ENCODE data around the gene SAMM50.

Gene SAMM50

DNA sequence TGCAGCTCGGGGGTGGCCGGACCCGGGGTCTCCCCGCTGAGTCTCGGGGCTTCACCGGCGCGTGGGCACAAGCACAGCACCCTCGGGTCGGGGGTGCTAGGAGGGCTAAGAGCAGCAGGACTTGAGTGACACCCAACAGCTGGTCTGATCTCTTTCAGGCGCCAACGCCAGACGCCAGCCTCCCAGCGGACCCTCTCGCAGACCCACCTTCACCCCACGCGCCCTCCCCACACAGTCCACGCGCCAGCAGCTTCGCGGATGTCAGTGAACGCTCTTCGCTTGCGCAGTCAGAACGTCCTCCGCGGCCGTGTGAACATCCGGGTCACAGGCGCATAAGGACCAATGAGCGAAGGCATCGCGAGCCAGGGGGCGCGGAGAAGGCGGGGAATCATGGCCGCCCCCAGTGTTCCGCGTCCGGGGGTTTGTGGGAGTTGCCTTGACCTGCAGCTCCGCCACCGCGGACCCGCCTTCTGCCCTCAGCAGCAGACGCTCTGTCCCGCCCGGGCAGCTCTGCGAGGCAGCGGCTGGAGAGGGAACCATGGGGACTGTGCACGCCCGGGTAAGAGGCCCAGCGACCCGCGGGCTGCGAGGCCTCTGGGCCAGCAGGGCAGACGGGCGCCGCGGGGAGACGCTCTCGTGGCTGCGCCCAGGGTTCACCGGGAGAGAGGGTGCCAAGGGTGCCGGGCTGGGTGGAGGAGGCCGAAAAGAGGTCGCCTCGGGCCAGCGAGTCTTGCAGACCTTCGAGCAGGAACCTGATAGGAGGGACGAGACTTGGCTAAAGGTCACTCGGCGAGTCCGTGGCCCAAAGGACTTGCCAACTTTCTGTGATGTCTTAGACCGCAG, at the start of gene SAMM50:
TSS of gene SAMM50 (plus strand) at position 403 of the 843 bp plus-strand sequence. CDS start at position 539, 136 bp downstream.
- peak; percentile 92 for DNase-seq

- DNase-seq: no peak
These were observed 49.6 kb upstream of the SAMM50 start for GRCh38 chr22:43905681-43906080.

- no peak for DNase-seq
These were observed 45.5 kb upstream of the SAMM50 start for GRCh38 chr22:43909708-43910107.

GRCh38 chr22:43910178-43910695, 45.0 kb upstream of the SAMM50 start:
- no peak for DNase-seq

DNA sequence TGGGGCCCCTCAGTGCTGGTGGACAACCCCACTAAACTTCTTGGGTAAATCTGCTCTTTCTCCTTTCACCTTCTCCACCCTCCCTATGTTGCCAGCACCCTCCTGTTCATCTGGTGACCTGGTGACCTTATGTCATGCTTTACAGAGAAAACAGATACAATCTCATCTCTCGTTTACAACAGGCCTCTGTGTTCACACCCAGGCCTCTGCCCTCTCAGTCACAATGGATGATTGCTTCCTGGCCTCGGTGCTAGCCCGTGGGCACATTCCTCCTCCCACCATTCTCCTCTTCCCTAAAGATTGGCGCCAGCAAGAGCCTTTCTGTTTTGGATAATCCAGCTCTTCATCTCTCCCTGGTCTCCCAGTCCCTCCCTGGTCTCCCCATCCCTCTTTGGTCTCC, 43.9 kb upstream of the SAMM50 start:
- DNase-seq: no peak

DNA sequence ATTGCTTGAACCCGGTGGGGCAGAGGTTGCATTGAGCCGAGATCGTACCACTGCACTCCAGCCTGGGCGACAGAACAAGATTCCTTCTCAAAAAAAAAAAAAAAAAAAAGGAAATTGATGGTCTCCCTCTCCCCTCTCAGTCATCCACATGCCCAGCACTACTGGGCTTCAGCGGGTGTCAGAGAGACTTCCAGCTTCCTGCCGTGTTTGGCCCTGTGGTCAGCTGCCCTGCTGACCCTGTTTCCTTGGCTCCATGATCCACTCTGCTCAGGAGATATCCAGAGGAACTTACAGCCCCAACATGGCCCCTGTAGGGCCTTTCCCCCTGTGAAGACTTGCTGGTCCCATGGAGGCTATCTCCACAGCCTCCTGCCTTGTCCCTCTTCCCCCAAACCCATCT, 37.7 kb upstream of the SAMM50 start:
- no peak for DNase-seq

GRCh38 chr22:43919106-43919973, 35.9 kb upstream of the SAMM50 start:
- no peak for DNase-seq

- no peak for DNase-seq
These were observed 33.9 kb upstream of the SAMM50 start for GRCh38 chr22:43921370-43921769.

DNA sequence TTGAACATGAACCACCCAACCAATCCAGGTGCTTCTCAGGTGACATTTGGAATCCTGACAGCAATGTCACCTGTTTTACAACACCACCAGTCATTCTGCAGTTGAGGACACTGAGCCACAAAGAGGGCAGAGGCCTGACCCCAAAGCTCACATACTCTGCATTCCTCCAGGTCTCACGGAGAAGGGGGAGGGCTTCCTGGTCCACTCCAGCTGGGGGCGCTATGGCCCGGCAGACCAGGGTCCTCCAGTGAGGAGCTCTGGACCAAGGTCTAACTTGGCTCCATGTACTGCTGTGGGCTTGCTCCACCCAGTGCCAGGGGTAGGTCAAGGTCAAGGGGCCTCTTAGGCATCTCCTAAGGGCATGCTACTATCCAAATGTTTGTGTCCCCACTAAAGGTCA, 33.1 kb upstream of the SAMM50 start:
- no peak for DNase-seq

- no peak for DNase-seq
These were observed 32.1 kb upstream of the SAMM50 start for GRCh38 chr22:43923191-43923590.

DNA sequence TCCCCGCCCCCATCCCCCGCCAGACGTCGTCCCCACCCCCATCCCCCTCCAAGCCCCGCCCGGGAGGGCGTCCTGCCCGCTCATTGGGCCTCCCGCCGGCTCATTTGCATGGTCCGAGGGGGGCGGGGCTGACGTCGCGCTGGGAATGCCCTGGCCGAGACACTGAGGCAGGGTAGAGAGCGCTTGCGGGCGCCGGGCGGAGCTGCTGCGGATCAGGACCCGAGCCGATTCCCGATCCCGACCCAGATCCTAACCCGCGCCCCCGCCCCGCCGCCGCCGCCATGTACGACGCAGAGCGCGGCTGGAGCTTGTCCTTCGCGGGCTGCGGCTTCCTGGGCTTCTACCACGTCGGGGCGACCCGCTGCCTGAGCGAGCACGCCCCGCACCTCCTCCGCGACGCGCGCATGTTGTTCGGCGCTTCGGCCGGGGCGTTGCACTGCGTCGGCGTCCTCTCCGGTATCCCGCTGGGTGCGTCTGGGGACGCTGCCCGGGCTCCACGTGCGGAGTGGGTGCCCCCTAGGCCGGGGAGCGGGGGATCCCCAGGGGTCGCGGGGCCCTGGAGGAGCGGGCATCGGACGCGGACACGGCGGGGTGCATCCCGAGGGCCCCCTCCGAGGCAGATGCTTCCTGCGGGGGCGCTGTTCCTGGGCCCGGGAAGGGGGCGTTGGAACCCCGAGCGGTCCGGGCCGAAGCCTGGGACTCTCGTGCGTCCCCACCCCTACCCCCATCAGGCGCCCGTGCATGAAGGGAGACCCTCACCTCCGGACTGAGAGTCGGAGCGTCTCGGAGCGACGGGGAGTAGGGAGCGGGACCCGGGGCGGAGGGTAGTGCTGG, 31.4 kb upstream of the SAMM50 start, which contains the start of gene PNPLA3:
TSS of gene PNPLA3 (plus strand) at position 175 of the 834 bp plus-strand sequence. CDS start at position 282, 107 bp downstream.
- peak; percentile 79 for DNase-seq

- no peak for DNase-seq
These were observed 30.4 kb upstream of the SAMM50 start for GRCh38 chr22:43924877-43925276.

- no peak for DNase-seq
These were observed 29.6 kb upstream of the SAMM50 start for GRCh38 chr22:43925433-43926348.

- no peak for DNase-seq
These were observed 28.9 kb upstream of the SAMM50 start for GRCh38 chr22:43926349-43926710.

DNA sequence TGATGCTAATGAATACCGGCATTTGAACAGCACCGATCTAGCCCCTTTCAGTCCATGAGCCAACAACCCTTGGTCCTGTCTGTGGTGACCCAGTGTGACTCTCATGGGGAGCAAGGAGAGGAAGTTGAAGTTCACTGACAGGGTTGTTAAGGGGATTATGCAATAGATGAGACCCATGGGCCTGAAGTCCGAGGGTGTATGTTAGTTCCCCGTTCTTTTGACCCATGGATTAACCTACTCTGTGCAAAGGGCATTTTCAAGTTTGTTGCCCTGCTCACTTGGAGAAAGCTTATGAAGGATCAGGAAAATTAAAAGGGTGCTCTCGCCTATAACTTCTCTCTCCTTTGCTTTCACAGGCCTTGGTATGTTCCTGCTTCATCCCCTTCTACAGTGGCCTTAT, 26.8 kb upstream of the SAMM50 start:
- no peak for DNase-seq

- no peak for DNase-seq
These were observed 26.3 kb upstream of the SAMM50 start for GRCh38 chr22:43928908-43929307.

- no peak for DNase-seq
These were observed 23.5 kb upstream of the SAMM50 start for GRCh38 chr22:43931771-43932170.

GRCh38 chr22:43941449-43941848, 13.8 kb upstream of the SAMM50 start:
- DNase-seq: no peak

GRCh38 chr22:43944670-43945430, 10.4 kb upstream of the SAMM50 start:
- DNase-seq: no peak

- DNase-seq: peak; percentile 70
These were observed 9.4 kb upstream of the SAMM50 start for GRCh38 chr22:43945632-43946383.

All from stimulated activated CD4-positive, alpha-beta T cell treated with anti-CD3 and anti-CD28 coated beads, Interleukin-4, amount 100 ng/mL, for 24 hours (primary cell).